HG02642 (cell line): ENCODE data around the gene RCN2.
"Not testable (repeated sequence)": the region's sequence is repeated elsewhere in the genome, so short reads cannot be mapped to it uniquely, and the experiment has no call there.

Source experiments
- ATAC-seq: cut with Tn5 transposase; IDR thresholded peaks from one replicate; pipeline ENCODE4 v1.9.1; 2021; ENCODE audit warnings: mild to moderate bottlenecking; ENCODE audit not compliant: unreplicated experiment, poor library complexity

Gene RCN2

DNA sequence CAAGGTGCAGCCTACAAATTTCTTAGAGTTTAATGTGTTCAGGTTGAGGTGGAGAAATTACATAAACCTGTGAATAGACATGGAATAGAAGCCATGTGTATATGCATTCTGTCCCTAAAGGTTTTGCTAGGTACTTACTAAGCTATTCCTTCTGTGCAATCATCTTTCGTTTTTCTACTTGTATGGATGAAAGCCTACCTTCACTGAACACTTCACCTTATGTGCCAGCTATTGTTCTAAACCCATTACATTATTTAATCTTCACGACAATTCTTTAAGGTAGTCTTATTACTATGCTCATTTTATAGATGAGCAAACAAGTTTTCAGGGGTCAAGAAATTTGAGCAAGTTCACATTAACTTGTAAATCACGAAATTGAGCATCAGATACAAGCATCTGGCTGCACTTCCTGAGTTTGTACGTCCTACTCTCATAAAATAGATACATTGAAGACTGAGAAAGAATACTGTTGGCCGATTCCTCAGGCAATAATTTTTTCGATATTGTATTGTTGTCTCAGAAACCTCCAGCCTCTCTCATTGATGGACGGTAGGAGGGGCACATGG lies 635 bp upstream of the RCN2 start:
- no peak for ATAC-seq

GRCh38 chr15:76932135-76932966 lies 802 bp downstream of the RCN2 start:
- ATAC-seq, result no peak

- ATAC-seq, result no peak
Observed at GRCh38 chr15:76935620-76936019, 4.1 kb downstream of the RCN2 start.

DNA sequence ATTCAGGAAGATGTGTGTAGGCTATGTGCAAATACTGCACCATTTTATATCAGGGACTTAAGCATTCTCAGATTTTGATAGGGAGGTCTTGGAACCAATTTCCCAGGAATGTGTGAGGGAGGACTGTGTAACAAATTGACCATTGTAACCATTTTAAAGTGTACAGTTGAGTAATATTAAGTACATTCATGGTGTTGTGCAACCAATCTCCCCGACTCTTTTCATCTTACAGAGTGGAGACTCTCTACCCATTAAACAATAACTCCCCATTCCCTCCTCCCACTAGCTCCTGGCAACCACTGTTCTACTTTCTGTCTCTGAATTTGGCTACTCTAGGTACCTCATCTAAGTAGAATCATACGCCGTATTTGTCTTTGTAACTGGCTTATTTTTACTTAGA lies 5.1 kb downstream of the RCN2 start:
- ATAC-seq, result no peak

- no peak for ATAC-seq
Observed at GRCh38 chr15:76938752-76939151, 7.2 kb downstream of the RCN2 start.

DNA sequence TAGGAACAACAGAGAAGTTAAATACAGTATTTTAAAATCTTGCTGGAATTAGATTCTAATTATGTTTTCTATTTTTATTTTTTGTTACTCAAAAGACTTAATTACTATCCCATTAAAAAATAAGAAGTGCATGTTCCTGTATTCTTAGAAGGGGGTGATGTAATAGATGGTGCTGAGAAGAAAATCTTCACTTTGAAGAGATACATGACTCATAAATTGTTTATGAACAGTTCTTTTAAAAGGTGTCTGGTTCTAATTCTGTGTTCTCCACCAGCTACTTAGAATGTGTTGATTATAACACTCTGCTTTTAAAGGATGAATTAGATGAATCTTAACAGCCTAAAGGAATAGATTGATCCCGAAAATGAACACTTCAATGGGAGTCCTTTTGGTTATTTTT lies 8.2 kb downstream of the RCN2 start:
- ATAC-seq, result no peak

DNA sequence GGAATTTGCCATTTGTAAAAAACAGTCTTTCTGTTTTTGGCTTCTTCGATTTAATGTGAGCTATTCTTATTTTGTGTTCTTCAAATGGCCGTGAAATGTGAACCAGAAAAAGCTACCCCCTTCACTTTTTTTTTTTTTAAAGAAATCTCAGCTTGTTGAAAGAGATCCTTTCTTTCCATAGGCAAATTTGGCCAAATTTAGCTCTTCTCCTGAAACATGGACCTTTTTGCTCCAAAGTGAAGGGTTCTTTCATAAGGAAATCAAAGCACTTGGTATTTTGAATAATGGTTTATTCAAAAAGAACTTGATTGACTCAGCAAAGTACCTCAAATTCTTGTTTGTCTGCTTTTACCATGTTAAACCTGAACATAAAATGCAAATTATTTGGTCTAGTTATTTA lies 10.1 kb downstream of the RCN2 start:
- ATAC-seq, result no peak

- no peak for ATAC-seq
Observed at GRCh38 chr15:76942331-76942730, 10.8 kb downstream of the RCN2 start.

DNA sequence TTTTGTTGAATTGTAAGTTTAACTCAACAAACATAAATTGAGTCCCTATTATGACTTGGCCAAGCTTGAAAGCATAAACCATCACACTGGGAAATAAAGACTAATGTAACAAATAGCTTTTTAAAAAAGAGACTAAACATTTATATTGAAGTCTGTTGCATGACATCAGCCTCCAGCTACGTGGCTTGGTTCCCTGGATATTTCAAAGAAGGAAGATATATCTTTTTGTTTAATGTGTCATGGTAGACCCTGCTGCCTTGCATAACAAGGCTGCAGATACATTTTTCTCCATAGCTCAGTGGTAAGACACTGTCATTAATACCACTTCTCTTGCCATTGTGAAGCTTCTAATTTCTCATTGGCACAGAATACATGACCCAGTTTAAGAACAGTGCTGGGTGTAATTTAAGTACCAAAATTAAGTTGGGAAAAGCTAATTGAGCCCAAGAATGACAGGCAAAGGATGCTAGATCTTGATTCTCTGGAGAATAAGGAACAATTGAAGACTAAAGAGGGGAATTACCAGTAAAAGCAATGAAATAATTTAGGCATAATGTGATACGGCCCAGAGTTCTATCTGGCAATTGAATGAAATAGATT lies 14.0 kb downstream of the RCN2 start:
- no peak for ATAC-seq

DNA sequence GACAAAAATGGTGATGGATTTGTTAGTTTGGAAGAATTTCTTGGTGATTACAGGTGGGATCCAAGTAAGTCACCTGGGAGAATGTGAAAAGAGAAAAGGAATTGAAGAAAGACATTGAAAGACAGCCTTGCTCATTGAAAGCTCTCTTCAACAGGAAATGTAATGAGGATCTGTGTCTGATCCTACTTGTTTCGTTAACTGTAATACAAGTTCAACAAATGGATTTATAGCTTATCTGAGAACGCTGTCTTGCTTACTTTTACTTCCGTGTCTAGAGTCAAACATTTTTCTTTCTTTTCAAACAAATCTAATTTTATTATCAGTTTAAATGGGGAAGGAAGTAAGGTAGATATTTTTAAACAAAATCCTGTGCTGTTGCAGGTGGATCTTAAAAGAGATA lies 15.9 kb downstream of the RCN2 start:
- ATAC-seq, result no peak

DNA sequence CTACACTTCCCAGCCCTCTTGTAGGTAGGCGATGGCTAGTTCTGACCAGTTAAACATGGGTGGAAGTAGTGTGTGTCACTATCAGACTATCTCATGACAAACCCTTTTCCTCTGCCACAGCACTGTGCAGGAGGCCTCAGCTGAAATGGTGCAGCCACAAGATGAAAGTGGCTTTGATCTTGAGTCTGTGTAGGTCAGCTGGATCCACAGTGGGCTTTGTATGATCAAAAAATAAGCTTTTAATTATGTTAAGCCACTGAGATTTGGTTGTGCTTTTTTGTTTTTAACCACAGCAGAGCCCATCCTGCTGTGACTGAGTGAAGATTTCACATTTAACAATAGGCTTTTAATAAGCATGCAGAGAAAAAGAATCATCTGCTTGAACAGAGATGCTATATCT lies 19.7 kb downstream of the RCN2 start:
- ATAC-seq, result no peak

DNA sequence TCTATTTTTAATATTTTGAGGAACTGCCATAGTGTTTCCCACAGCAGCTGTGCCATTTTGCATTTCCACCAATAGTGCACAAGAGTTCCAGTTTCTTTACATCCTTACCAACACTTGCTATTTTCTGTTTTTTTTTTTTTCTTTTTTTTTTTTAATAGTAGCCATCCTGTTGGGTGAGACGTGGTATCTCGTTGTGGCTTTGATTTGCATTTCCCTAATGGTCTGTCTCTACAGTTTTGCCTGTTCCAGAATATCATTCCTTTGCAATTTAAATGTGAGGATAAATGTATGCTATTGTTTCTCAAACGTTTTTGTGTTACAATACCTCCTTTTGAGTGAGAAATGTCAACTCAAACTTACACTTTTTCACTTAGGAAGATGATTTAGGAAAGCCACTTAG lies 22.4 kb downstream of the RCN2 start:
- ATAC-seq, result no peak

DNA sequence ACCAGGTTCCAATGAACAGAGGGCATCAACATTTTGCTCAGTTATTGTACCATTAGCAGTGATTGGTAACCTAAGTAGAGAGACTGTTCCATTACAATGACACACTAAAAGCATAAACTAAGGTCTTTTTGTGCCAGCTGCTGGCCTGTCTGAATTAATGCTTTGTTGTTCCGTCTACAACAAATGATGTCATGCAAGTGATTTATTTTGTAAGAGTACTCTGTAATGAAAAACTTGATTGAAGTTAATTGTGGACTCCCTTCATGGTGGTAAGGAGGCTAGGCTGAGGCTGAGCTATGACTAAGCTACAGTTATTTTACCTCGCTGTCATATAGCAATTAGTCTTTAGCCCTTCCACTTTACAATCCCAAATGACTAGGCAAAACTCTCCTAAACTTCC lies 23.2 kb downstream of the RCN2 start:
- no peak for ATAC-seq

GRCh38 chr15:76961268-76962011 lies 29.9 kb downstream of the RCN2 start:
- ATAC-seq, result no peak

DNA sequence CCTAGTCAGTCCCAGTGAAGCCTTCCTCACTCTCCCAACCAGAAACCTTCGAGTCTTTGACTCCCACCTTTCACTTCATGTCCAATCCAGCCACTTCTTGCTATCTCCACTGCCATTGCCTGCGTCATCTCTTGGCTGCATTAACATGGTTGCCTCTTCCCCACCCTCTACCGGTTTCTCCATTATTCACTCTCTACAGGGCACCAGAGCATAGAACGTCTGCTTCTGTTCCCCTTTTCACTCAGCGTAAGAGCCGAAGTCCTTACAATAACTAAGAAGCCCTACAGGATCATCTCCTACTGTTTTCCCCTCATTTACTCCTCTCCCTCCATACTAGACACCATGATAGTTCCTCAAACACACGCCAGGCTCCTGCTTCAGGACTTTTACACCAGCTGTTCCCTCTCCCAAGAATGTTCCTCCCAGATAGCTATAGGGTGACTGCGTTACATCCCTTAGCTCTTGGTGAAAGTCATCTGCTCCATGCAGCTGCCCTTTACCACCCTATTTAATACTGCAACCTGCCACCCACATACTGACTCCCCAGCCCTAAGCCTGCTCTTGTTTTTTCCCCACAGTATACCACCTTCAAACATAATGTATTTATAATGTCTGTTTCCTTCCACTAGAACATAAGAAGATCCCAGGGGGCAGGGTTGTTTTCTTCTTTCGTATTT lies 30.9 kb downstream of the RCN2 start:
- ATAC-seq, result no peak

DNA sequence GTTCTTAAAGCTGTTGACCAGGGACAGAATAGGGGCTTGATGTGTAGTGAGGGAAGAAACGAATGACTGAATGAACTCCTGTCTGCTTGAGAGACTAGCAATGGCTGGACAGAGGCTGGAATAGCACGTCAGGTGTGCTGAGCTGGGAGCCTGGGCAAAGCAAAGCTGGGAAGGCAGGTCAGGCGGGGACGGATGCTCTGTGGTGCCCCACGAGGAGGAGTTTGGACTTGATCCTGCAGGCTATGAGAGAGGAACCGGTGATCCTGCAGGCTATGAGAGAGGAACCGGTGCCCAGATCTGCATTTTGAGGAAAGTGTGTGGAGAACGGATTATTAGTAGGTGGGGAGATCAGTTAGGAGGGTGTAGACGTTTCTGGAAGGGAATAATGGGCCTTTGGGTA lies 32.0 kb downstream of the RCN2 start:
- ATAC-seq, result no peak

- no peak for ATAC-seq
Observed at GRCh38 chr15:76964157-76964556, 32.6 kb downstream of the RCN2 start.

DNA sequence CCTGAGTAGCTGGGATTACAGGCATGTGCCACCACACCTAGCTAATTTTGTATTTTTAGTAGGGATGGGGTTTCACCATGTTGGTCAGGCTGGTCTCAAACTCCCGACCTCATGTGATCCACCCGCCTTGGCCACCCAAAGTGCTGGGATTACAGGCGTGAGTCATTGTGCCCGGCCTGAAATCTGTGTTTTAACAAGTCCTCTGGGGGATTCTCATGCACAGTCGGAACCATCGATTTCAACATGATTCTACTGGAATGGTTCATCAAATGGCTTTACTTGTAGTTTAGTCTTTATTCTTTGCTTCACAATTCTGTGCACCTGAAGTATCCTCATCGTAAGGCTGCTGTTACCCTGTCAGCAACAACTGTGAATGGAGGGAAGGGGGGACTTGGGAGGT lies 34.5 kb downstream of the RCN2 start:
- not testable (repeated sequence) for ATAC-seq

DNA sequence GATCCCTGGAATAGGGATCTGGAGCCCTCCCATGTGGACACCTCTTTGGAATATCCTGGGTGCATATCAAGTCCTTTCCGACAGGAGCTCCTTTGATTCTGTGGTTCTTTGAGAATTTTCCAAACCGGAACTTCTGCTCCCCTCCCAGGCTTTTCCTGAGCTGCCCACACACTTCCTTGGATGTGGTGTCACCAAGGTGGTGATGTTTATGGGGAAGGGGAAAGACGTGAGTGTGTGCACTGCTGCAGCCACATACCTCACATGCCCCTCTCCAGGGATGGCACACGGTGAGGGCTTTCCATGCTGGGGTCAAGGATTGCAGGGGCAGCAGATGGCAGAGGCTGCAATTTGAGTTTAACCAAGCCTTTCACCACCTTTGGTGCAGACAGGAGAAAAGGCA lies 35.5 kb downstream of the RCN2 start:
- no peak for ATAC-seq

DNA sequence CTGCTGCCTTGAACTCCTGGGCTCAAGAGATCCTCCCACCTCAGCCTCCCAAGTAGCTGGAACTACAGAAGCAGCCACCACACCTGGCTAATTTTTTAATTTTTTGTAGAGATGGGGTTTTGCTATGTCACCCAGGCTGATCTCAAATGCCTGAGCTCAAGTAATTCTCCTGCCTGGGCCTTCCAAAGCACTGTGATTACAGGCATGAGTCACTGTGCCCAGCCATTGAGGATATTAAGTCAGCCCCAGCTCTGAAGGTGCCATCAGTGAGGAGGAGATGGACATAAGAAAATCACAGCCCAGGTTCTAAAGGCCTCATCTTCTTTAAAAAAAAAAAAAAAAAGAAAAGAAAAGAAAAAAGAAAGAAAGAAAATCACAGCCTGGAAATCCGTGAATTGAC lies 36.8 kb downstream of the RCN2 start:
- ATAC-seq, result no peak
